LNCaP clone FGC (cell line): ENCODE measurements around the gene LIPK.
"Not testable (repeated sequence)": the region's sequence is repeated elsewhere in the genome, so short reads cannot be mapped to it uniquely, and the experiment has no call there.

Experiments used
- DNase-seq: peaks from one replicate; pipeline ENCODE4 v3.0.0-alpha.2; 2011; ENCODE audit warnings: low read depth
- H3K4me3 ChIP-seq: 2 replicates; pipeline ENCODE4 v1.5.1; 2011; ENCODE audit warnings: mild to moderate bottlenecking, low read depth, low read length, control low read depth
- CTCF ChIP-seq: IDR thresholded peaks from 2 replicates; pipeline ENCODE4 v1.5.1; 2012; ENCODE audit warnings: mild to moderate bottlenecking; ENCODE audit not compliant: control insufficient read depth, insufficient read depth; ENCODE audit errors: extremely low read depth

Gene LIPK

GRCh38 chr10:88687853-88688467 is 18.1 kb upstream of the LIPK start:
- no peak overlapping the region for H3K4me3 ChIP-seq
- peak; percentile 42 for TF ChIP-seq CTCF
- no peak for DNase-seq

GRCh38 chr10:88689366-88689765 is 16.7 kb upstream of the LIPK start:
- H3K4me3 ChIP-seq, result no peak overlapping the region
- no peak for DNase-seq
- no peak for TF ChIP-seq CTCF

GRCh38 chr10:88693392-88694020 is 12.5 kb upstream of the LIPK start:
- no peak for DNase-seq
- TF ChIP-seq CTCF, result no peak
- no peak overlapping the region for H3K4me3 ChIP-seq

GRCh38 chr10:88702848-88703597 is 3.0 kb upstream of the LIPK start:
- no peak overlapping the region for H3K4me3 ChIP-seq
- no peak for TF ChIP-seq CTCF
- DNase-seq, result no peak

GRCh38 chr10:88707429-88708155 is 1.5 kb downstream of the LIPK start:
- no peak for DNase-seq
- no peak for TF ChIP-seq CTCF
- H3K4me3 ChIP-seq, result no peak overlapping the region

GRCh38 chr10:88709361-88709760 is 3.3 kb downstream of the LIPK start:
- not testable (repeated sequence) for H3K4me3 ChIP-seq, DNase-seq

GRCh38 chr10:88715517-88715916 is 9.5 kb downstream of the LIPK start:
- no peak for DNase-seq
- no peak overlapping the region for H3K4me3 ChIP-seq
- TF ChIP-seq CTCF, result no peak
